ENCODE measurements around the gene ATAT1. TPM values are rescaled to one million over a fixed set of nuclear protein-coding genes. Genes with fewer than 3 reads are reported as not detected.

The ATAT1 gene
- total RNA-seq: 10 to 100 TPM; 11.3 to 13.1 TPM
- long read RNA-seq, partial matches to known transcripts: 0 of 7 reads
- long read RNA-seq, other reads (novel, unspliced or antisense): 6 of 7 reads

DNA sequence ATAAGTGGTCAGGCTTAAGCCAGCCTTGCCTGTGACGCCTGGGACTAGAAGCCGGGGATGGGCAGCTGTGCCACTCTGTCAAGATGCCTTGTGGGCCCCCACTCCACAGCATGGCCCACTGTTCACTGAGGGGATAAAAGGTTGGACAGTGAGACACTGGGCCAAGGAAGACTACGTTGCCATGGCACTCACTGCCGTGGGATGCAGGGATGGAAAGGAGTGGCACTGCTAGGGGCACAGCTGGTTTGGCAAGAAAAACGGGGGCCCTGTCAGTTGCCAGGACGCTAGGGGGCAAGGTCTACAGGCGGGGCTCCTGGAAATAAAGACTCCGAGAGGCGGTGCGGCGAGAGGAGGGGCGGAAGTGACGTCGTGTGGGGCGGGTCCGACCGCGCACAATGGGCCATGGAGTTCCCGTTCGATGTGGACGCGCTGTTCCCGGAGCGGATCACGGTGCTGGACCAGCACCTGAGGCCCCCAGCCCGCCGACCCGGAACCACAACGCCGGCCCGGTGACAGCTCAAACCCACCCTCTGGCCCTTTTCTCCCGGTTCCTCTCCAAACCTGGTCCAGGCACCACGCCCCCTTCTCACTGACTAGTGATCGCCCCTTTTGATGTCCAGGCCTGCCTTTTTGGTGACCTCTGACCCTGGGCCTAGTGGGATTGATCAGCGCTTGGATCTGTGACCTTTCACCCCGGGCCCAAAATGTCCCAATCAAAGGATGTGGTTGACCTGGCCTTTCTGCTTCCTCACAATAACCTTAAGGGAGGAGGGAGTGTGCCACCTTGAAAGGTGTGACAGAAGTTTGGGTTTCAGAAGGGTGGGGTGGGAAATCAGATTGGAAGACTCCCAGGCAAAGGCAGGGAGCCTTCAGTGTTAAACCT, at the start of gene ATAT1:
Gene ATAT1, plus strand, starts transcription at position 391 of the 883 bp plus-strand sequence.
- intact Hi-C loops (cut with DNase I, micrococcal nuclease): no loop called here

GRCh38 chr6:30578051-30578450, 48.6 kb upstream of the ATAT1 start:
- no peak for ATAC-seq
- intact Hi-C loops (cut with DNase I, micrococcal nuclease): no loop called here
- no peak for DNase-seq

More for the DNA sequence above, at the start of gene ATAT1:
- DNase-seq: peak; percentile 94 to 95
- ATAC-seq: peak; percentile 97

DNA sequence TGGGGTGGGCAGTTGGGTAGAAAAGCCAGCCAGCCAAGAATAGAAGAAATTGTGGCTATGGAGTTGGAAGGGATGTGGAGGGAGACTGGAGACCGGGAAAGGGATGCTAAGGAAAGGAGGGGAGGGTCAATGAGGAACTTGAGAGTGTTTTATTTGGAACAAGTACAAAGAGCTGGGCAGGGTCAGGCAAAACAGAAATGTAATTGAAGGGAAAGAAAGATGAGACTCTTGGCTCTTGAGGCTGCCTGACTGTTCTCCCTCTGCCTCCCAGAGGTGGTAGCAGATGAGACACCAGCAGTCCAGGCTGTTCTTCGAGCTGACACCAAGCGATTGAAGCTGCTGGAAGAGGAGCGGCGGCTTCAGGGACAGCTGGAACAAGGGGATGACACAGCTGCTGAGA, 42.8 kb upstream of the ATAT1 start:
- no peak for DNase-seq
- intact Hi-C loops (cut with DNase I, micrococcal nuclease): no loop called here
- ATAC-seq: no peak

DNA sequence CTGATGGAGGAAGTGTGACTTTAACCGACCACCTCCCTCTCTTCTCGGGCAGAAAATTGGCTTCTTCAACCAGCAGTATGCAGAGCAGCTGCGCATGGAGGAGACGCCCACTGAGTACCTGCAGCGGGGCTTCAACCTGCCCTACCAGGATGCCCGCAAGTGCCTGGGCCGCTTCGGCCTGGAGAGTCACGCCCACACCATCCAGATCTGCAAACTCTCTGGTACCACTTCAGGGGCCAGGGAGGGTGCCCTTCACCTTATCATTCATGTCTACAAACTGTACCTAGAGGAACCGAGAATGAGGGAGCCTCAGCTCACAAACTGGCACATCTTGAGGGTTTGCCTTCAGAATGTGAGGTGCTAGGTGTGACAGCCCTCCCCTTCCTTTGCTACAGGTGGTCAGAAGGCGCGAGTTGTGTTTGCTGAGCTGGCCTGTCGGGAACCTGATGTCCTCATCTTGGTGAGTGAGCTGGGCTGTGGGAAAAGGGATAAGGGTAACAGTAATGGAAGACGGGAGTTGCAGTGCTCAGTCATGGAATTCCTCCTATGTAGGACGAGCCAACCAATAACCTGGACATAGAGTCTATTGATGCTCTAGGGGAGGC, 36.8 kb upstream of the ATAT1 start:
- ATAC-seq (no peak), DNase-seq (no peak)
- intact Hi-C loops (cut with DNase I, micrococcal nuclease): loop anchor here in 1 of 2 donors (10.0 kb wide), 1 partner anchor 115 kb away; no protein-coding TSS in a partner anchor

GRCh38 chr6:30590509-30590908, 36.2 kb upstream of the ATAT1 start:
- intact Hi-C loops (cut with DNase I, micrococcal nuclease): loop anchor here in 1 of 2 donors (10.0 kb wide), 1 partner anchor 116 kb away; no protein-coding TSS in a partner anchor
- ATAC-seq (no peak), DNase-seq (no peak)

GRCh38 chr6:30591008-30591407, 35.7 kb upstream of the ATAT1 start:
- intact Hi-C loops (cut with DNase I, micrococcal nuclease): loop anchor here in 1 of 2 donors (10.0 kb wide), 1 partner anchor 116 kb away; no protein-coding TSS in a partner anchor
- no peak for DNase-seq
- no peak for ATAC-seq

DNA sequence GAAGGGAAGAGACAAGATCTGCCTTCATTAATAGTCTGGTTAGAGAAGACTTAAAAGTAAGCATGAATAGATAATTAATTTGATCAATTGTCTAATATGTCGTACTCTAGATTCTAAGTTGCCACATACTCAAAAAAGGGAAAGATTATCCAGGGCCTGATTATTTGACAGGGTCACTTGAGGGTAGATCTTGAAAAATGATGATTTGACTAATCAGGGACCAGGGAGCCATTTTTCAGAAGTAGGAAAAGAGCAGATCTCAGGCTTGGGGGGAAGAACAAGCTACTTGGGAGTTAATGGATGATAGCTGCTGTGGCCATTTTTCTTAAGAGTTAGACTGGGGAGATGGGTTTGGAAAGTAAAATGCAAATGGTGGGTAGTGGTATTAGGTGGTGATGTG, 34.4 kb upstream of the ATAT1 start:
- ATAC-seq: no peak
- no peak for DNase-seq
- intact Hi-C loops (cut with DNase I, micrococcal nuclease): loop anchor here in 1 of 2 donors (10.0 kb wide), 1 partner anchor 117 kb away; no protein-coding TSS in a partner anchor

- intact Hi-C loops (cut with DNase I, micrococcal nuclease): loop anchor here in 1 of 2 donors (10.0 kb wide), 1 partner anchor 123 kb away; no protein-coding TSS in a partner anchor
- DNase-seq: peak; percentile 60 to 88
- peak; percentile 74 for ATAC-seq
These were observed 29.1 kb upstream of the ATAT1 start for GRCh38 chr6:30597315-30598144.

- DNase-seq (no peak), ATAC-seq (peak; percentile 4)
- intact Hi-C loops (cut with DNase I, micrococcal nuclease): loop anchor here in 1 of 2 donors (10.0 kb wide), 1 partner anchor 124 kb away; no protein-coding TSS in a partner anchor
These were observed 27.6 kb upstream of the ATAT1 start for GRCh38 chr6:30598912-30599624.

- DNase-seq: no peak
- intact Hi-C loops (cut with DNase I, micrococcal nuclease): loop anchor here in 1 of 2 donors (10.0 kb wide), 1 partner anchor 125 kb away; no protein-coding TSS in a partner anchor
- peak; percentile 3 for ATAC-seq
These were observed 26.9 kb upstream of the ATAT1 start for GRCh38 chr6:30599625-30600324.

- intact Hi-C loops (cut with DNase I, micrococcal nuclease): no loop called here
- ATAC-seq (peak; percentile 7), DNase-seq (peak in 1 of 2 donors; percentile 20)
These were observed 26.2 kb upstream of the ATAT1 start for GRCh38 chr6:30600451-30600961.

DNA sequence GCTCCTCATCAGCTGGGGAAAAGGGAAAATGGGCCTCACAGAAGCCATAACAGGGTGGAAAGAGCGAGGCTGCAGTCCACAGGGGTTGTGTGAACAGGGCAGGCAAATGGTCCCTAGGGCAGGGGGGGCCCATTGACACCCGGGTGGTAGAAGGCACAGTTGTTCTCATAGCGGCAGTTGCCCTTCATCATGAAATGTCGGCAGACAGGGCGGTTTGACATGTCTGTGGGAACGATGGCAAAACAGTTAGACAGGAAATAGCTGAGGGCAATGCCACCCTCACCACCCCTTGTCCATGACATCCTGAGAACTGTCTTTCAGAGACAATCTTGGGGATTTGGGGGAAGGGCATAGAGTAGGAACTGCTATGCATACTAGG, 25.2 kb upstream of the ATAT1 start:
- intact Hi-C loops (cut with DNase I, micrococcal nuclease): no loop called here
- DNase-seq: no peak

DNA sequence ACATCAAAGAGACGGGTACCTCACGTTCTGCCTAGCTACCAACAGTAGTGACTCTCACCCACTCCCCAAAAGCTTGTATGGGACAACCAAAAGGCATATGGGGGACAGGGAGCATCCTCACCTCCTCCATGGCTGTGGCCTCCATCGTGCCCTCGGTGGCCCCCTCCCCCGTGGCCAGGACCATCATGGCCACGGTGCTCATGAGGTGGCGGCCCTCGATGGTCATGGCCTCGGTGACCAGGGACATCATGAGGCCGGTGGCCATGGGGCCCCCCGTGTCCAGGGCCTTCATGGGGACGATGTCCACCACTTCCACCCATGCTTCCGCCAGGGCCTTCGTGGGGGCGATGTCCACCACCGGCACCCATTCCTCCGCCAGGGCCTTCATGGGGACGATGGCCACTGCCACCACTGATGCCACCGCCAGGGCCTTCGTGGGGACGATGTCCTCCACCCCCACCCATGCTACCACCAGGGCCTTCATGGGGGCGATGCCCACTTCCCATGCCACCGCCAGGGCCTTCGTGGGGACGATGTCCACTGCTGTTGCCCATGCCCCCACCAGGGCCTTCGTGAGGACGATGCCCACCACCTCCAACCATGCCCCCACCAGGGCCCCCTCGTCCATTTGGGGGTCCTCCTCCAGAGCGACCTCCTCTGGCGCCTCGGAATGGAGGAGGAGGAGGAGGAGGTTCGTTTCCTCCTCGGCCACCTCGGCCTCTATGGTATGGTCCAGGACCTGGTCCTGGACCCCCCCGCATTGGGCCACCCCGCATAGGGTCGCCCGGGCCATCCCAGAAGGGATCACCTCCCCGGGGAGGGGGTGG, 24.6 kb upstream of the ATAT1 start:
- intact Hi-C loops (cut with DNase I, micrococcal nuclease): no loop called here
- ATAC-seq (no peak), DNase-seq (no peak)

More for the DNA sequence above, 25.2 kb upstream of the ATAT1 start:
- ATAC-seq: no peak

DNA sequence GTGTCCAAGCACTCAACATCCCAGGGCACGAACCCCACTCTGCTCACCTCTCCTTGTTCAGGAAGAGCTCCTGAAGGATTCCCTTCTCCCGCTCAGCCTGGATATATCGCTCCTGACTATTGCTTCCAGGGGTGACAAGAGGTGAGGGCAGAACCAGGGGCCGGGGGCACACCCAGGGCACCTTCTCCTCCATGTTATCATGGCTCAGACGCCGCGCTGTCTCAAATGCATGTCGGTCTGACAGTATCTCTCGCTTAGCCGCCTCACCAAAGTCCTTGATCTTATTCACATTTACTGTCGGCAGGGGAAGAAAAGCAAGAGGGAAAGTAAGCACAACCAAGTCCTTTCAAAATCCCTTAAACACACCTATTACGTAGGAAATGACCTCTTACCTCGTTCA, 22.7 kb upstream of the ATAT1 start:
- ATAC-seq (no peak), DNase-seq (no peak)
- intact Hi-C loops (cut with DNase I, micrococcal nuclease): no loop called here

GRCh38 chr6:30610065-30610464, 16.6 kb upstream of the ATAT1 start:
- ATAC-seq (no peak), DNase-seq (no peak)
- intact Hi-C loops (cut with DNase I, micrococcal nuclease): no loop called here

DNA sequence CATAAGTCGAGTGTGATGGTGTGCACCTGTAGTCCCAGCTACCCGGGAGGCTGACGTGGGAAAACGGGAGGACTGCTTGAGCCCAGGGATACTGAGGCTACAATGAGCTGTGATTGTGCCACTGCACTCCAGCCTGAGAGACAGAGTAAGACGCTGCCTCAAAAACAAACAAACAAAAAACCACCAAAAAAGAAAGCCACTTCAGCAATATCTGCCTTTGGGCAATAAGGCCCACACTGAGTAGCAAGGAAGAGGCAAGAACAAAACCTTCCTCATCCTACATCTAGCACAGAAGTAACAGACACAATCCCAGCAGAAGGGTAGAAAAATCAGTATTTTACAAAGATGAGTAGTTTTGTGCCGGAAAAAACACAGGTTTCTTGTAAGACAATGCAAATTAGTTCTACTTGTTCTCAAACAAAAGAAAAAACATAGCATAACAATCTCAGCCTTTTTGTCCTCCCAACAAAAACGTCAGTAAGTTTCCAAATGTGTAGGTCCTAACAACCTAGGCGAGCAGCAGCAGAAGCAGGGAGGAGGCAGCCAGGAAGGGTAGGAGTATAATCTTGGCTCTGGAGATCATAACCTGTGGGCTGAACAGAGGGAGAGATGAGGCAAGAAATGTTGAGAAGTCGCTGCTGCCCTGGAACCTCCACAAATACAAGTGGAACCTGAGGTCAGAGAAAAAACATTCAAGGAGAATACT, 15.4 kb upstream of the ATAT1 start:
- DNase-seq: no peak
- intact Hi-C loops (cut with DNase I, micrococcal nuclease): no loop called here
- no peak for ATAC-seq

Measured in left colon (tissue), 2 donors.